GM21619 (cell line): ENCODE results near the gene MSANTD4.
"Not testable (repeated sequence)": the region's sequence is repeated elsewhere in the genome, so short reads cannot be mapped to it uniquely, and the experiment has no call there.

Source experiments
- ATAC-seq: cut with Tn5 transposase; IDR thresholded peaks from one replicate; pipeline ENCODE4 v1.9.1; 2021; ENCODE audit not compliant: unreplicated experiment

Gene MSANTD4

DNA sequence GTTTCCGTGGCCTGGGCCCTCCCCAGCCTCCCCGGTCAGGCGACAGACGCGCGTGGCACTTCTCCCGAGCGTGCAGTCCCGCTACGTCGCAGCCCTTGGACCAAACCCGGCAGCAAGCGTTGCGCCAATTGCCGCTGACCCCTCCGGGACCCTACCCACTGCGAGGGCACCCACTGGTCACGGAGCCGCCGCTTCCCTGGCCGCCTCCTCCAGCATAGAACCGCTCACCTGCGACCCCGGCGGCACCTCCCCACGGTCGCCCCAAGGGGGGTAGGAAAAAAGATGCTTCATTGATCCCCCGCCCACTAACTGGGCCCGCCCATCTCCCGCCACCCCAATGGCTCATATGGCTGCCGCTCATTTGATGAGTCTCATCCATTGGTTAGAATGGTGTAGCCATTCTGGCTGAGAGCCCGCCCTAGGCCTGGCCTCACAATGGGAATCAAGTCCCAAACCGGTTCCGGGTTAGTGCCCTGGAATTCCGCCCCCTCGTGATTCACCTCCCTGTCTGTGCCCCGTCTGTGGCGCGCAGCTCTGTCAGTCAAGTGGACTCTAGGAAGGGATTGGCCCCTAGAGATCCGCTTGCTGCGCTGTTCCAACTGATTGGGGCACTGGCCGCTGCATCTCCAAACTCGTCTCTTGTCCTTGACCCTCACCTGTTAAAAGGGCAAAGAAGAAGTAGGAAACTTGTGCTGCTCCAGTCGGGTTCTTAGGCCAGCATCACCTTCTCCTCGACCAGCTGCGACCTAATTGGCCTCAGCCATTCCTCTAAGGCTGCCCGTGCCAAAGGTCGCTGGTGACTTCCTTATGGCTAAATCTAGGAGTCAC lies at the start of gene MSANTD4:
TSS of gene MSANTD4 (minus strand) at position 274 of the 828 bp plus-strand sequence. CDS start 11,323 bp downstream, outside the sequence.
- peak; percentile 97 for ATAC-seq

- ATAC-seq: no peak
Measured at GRCh38 chr11:106070606-106071005, 48.6 kb upstream of the MSANTD4 start.

DNA sequence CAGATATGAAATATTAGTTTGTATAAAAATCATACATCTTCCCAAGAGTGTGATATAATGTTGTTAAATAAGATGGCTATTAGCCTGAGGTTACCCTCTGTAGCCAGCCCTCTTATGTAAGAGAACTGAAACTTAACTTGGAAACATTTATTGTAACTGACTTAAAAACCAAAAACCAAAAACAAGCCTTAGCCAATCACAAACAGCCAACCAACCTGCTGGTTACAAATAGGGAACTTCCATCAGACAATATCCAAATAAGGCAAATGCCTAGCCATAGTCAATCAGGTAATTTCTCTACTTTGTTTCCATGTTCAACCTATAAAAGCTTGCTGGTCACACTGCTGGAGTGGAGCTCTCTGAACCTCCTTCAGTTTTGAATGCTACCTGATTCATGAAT lies 41.0 kb upstream of the MSANTD4 start:
- no peak for ATAC-seq

- ATAC-seq: peak; percentile 63
Measured at GRCh38 chr11:106061954-106062949, 40.2 kb upstream of the MSANTD4 start.

GRCh38 chr11:106061249-106061784 lies 39.3 kb upstream of the MSANTD4 start:
- peak; percentile 39 for ATAC-seq

GRCh38 chr11:106059617-106060016 lies 37.6 kb upstream of the MSANTD4 start:
- no peak for ATAC-seq

DNA sequence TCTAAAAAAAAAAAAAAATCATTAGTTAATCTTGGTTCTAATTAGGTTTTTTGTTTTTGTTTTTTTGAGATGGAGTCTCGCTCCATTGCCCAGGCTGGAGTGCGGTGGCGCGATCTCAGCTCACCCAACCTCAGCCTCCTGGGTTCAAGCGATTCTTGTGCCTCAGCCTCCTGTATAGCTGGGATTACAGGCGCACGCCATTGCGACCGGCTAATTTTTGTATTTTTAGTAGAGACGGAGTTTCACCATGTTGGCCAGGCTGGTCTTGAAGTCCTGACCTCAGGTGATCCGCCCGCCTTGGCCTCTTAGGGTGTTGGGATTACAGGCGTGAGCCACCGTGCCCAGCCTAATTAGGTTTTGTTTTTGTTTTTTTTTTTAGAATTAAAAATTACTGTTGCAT lies 36.3 kb upstream of the MSANTD4 start:
- ATAC-seq: not testable (repeated sequence)

DNA sequence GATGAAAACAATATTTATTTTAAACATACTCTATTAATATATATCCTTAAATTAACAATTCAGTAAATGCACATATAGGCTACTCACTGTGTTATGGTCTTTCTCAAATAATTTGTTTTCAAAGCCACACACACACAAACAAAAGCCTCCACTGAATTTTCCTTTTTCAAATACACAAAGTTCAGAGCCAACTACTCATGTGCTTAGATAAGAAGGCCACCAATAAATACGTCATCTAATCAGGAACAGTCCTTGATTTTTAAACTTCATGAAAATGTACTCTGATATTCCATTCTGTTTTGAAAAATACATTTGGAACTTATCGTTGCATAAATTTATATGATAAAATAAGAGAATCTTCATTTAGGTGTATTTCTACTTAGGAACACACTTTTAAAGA lies 29.1 kb upstream of the MSANTD4 start:
- no peak for ATAC-seq

DNA sequence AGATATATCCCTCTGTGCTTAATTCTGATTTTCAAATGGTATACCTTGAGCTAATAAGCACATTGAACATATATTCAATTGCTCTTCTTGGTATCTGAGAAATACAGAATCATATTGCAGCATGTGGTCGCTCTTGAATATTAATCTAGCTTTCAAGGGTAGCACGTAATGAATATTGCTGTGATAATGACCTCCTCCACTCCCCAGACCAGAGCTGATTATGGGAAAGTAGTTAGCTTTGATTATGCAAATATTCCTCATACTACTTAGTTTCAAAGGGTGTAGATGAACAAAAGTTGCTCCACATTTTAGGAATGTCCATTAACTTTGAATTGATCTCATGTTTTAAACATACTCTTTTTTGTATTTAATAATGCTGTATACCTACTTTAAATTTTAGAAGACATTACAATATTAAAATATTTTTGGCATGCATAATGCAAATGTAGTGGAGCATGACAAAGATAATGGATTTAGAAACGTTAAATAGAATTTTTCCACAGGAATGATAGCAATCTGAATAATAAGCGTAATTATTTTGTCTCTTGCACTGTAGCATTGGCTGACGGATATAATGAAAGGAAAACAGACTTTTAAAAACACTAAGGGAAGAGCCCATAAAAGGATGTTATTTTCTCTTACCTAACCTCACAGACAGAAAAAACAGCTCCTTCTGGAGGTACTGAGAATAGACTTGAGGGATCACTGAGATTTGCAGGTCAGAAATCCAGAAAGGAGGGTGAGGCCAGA lies 27.9 kb upstream of the MSANTD4 start:
- no peak for ATAC-seq

- ATAC-seq: no peak
Measured at GRCh38 chr11:106047631-106048030, 25.6 kb upstream of the MSANTD4 start.

DNA sequence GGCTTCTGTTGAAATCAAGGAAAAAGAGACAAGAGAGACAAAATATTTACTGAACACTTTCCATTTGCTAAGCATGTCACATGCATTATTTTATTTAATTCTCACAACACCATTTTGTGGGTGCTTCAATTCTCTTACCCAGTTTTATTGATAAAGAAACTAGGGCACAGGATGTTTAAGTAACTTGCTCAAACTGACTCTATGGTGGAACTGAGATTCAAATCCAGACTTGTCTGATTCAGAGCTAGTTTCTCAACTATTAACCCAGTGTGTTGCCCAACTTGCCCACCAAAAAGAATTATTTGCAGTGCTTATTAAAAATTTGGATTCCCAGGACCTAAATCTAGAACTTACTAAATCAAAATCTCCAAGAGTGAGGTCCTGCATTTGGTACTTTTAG lies 21.5 kb upstream of the MSANTD4 start:
- ATAC-seq: no peak

DNA sequence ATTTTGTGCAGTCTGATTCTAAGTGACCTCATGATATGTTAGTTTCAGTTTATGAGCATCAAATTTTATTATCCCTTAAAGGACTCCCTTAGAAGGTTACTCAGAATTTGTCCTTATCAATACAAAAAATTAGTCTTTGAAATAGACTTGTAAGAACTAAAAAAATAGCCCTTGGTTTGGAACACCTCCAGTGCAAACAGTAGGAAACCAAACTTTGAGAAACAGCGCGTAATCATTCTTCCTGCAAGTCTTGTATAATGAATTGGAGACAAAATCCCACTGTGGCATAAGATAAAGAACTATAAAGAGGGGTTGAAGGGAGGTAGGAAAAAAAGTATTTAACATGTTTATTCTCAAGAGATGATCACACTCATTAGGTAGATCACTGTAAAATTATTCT lies 10.8 kb upstream of the MSANTD4 start:
- ATAC-seq: no peak

DNA sequence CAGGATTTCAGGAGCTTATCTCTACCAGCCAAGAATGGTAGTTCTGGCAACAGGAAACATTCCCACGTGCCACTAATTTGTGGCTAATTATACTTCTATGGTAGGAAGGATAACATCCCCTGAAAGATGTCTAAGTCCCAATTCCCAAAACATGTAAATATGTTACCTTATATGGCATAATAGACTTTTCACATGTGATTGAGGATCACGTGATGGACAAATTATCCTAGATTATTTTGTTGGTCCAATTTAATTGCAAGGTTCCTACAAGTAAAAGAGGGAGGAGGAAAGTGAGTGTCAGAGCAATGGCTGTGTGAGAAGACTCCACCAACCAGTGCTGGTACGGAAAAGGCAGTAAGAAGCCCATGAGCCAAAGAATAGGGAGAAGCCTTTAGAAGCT lies 9.9 kb upstream of the MSANTD4 start:
- ATAC-seq: no peak

DNA sequence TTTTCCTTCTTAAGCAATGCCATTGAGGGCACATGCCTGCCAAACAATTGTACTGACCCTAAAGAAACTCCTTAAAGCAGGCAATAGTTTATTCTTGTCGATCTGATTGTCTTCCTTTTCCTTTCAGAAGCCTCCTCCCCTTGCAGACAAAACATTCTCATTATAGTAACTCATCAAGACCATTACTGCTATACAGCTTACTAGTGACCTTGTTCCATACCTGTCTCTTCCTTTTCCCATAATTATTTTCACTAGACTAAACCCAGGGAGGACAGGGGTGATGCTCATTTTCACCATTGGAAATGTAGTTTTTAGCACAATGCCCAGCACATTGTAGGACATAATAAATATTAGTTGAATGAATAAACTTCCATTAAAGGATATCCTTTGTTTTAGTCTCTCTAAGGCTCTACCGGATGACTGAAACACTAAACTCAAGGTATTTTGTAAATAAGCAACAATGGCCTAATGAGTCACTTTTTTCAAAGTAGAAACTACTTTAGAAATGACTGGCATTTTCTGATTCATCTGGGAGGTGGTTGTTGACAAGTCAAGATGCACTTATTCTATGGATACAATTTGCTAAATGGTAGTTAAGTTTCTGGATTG lies 9.3 kb upstream of the MSANTD4 start:
- peak; percentile 82 for ATAC-seq

- no peak for ATAC-seq
Measured at GRCh38 chr11:106030609-106031008, 8.6 kb upstream of the MSANTD4 start.

DNA sequence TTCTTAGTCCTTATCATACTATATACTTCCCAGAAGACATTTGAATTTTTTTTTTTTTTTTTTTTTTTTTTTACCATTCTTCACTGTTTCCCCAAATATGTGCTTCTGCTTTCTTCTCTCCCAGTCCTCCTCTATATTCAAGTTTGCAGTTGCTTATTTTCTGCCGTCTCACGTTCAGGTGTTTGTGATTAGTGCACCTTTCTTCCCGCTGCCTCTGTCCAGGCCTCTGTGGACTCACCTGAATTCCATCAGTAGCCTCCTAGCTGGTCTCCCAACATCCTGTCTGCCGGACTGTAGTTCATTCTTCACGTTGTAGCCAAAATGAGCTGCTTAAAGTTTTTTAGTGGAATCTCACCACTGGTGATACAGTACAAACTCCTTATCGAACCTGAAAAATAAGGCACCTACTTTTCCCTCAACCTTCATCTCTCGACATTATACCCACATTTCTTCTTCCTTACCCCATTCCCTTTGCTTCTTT lies 795 bp upstream of the MSANTD4 start:
- ATAC-seq: no peak

DNA sequence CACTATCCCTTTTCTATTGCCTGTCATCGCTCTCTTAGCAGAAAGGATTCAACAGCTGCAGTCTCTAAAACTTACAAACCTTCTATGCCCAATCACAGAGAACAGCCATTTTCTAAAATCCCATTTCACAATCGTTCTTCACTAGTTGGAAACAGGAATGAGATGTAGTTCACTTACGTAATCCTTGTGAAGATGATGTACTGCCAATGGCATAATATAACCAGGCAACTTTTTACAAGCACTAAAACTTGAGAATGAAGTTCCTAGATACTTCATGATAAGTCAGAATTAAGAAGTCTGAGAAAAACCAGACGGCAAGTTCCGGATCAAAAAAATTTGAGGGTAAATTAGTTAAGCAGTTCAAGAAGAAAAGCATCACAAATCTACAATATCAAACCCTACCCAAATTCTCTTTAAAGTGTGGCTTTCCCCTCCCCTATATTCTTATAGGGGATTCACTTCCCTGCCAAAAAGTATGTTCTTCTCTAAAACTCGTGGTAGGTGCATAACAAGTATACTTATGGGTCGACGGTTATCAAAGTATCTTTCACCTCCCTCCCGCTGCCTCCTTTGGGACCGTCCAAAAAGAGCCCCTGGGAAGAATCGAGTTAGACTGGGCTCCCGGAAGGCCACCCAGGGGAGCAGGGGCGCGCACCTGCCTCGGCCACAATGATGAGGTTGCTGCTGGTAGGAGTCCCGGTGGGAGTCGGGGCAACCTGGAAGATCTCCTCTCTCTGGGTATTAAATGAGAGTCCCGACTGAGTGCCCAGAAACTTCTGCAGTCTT lies 666 bp downstream of the MSANTD4 start:
- ATAC-seq: peak; percentile 11

DNA sequence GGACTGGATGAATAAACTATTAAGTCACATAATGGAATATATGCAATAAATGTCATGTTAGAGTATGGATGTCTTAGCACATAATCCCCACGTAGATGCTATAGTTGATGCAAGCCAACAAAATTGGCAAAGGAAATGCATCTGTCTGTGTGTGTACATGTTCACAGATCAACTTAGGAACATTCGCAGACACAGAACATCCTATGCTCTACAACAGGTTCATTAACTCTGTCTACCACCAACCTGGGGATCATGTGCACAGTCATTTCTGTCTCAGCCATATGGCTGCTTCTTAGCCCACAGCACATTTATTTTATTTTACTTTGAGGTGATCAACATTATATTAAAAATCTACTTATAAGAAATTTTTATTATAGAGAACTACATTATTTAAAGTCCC lies 4.9 kb downstream of the MSANTD4 start:
- ATAC-seq: no peak

DNA sequence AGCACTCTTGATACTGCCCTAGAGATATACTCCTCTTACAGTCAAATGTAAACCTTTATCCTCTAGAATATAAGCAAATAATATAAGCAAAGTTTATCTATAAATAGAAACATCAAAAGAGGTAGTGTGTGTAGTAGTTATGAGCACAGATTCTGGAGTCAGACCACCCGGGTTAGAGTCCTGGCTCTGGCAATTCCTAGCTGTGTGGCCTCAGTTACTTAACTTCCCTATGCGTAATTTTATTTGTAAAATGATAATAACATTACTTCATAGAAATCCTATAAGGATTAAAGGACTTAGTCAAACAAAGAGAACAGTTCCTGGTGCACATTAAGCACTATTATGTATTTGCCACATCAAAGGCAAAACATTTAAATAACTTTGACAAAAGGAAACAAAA lies 7.0 kb downstream of the MSANTD4 start:
- no peak for ATAC-seq
